ENCODE results near the gene WDFY4.
A peak's percentile ranks its signal among the peaks of the same experiment; 100 is the strongest.

The WDFY4 gene

DNA sequence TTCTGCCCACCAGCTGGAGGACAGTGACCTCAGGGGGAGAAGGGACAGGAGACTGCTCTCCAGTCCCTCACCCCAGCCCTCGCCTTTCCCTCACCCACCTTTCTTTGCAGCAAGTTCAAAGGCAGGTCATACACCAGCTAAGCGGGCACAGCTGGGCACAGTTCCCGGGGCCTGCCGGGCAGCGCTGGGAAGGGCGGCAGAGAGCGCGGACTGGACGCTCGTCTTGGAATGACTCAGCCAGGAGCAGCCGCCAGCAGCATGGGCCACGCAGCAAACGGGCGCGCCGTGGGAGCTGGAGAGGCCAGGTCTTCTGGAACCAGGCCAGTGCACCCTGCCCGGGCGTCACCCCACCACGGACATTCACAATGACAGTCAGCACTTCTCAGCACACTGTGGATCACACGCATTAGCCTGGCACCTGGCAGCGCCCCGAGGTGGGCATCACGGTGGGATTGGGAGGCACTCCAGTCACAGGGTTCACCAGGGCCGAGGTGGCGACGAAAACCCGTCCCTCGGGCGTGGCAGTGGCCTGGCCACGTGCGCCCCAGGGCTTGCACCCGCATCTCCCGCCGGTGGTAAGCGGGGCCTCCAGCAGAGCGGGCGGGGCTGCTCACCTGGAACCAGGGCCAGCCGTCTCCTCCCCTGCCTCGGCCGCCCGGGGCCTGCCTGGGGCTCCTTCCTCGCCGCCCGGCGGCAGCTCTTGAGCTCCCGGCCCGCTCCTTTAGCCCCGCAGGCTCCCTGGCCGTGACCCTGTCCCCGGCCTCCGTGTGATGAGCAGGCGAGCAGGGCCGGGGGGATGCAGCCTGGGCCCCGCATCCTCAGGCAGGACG is 29.0 kb upstream of the WDFY4 start:
- DNase-seq, result peak; percentile 62

DNA sequence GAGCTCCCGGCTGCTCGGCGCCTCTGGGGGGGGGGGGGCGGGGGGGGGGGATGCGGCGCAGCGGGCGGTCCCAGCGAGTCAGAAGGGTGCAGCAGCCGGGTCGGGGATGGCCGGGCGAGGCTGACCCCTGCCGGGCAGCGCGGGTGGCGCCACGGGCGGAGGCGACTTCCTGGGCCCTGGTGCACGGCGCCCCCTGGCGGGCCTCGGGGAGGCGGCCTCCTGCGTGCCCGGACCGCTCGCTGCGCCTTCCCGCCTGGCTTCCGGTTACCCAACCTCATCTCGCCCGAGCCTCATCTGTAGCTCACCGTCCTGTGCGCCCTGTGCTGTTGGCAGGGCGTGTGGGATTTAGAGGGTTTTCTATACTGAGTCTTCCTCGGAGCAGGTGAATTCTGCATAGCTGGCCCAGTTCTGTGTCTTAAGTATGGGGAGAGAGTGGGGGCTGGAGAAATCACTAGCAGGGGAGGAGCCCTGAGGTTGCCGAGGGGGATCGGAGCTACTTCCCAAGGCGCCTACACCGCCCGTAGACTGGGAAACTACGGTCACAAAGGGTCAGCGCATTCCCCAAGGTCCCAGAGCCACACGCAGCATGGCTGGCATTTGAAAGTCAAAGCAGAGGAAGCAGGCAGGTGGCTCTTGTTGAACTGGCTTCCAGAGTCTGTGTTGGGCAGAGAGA is 28.3 kb upstream of the WDFY4 start:
- DNase-seq, result peak; percentile 91

DNA sequence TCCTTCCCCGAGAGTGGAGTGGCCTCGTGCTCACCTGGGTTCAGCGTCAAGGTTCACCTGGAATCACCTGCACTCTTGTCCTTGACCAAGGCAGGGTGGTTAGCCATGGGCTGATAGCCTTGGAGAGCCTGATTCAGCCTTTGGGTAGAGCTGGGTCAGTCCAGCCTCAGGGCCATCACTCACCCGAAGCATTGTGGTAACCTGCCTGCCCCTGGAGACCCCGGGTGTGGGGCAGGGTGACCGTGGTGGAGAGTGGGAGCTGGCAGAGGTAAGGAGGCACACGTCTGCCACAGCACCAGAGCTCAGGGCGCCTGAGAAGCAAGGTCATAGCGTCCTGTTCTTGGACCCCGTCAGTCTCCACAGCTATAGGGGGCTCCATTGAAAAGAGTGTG is 27.8 kb upstream of the WDFY4 start:
- no peak for DNase-seq

DNA sequence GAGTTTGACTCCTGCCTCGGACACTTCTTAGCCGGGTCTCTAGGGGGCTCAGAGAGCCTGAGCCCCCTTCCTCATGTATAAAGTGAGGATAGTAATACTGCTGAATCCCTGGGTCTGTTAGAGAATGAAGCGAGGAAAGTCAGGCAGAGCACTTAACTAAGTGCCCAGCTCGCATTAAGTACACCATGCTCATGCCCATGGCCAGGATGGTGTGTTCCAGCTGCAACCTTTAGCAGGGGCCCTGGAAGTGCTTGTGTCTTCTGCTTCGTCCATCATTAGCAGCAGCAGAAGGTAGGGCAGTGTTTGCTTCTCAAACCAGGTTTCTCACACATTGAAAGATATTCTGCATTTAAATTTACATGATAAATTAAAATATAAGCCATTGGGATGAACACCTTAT is 27.3 kb upstream of the WDFY4 start:
- DNase-seq, result no peak

DNA sequence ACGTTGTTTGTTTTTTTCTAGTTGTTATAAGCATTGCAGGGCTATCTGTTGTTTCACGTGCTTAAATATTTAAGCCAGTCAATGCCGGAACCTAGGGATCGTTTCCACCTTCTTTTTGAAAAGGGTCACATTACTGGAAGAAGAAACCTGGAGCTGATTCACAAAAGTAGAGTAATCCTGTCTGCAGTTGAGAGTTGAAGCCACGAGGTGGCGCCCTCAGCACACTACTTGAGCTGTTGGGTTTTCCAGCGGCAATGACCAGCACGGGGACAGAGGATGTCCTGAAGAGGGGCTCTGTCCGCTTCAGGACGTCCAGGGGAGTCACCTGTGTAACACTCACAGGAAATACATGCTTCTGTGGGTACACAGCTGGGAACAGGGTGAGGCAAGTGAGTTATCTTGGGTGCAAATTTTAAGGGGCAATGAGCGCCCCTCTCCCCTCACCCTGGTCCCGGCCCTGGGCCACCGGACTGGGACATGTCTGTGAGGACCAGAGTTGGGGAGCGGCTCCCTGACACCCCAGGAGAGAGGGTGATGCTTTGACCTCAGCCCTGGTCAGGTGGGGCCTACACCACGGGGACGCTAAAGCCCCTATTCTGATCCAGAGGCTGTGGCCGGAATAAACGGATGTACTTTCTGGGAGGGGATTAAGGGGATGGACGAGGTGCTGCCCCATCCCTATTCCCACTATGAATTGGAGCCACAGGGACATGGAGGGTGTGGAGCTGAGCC is 26.3 kb upstream of the WDFY4 start:
- peak; percentile 69 for DNase-seq

DNA sequence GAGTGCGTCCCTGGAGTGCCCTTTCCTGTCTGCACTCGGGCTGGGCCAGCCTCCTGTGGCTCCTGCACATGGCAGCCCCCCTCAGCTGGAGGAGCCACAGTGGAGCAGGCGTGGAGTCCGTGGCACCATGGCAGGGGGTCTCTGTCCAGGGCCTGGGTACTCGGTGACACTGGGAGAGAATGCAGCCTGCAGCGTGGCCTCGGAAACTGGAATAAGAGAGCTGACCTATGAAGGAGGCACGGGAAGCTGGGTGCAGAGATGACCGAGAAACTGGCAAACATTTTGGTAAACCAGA is 25.8 kb upstream of the WDFY4 start:
- no peak for DNase-seq

DNA sequence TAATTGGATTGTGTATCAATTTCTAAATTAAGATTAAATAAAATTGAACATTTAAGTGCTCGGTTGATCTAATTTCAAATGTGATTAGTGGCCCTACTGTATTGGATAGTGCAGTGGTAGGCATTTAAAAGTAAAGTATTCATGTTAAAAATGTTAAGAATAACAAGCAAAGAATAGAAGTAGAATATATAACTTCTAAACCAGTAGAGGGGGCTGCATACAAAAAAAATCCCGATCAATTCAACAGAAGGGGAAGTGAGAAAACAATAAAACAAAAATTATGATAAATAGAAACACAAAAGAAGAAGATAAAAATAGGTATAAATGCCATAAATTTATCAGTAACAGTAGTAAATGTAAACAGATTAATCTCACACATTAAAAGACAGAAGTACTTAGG is 24.9 kb upstream of the WDFY4 start:
- DNase-seq, result peak; percentile 66

- DNase-seq, result no peak
Observed at GRCh38 chr10:48661441-48661840, 23.2 kb upstream of the WDFY4 start.

GRCh38 chr10:48667960-48668590 is 16.6 kb upstream of the WDFY4 start:
- peak; percentile 39 for DNase-seq

GRCh38 chr10:48670978-48671913 is 13.4 kb upstream of the WDFY4 start:
- DNase-seq, result no peak

DNA sequence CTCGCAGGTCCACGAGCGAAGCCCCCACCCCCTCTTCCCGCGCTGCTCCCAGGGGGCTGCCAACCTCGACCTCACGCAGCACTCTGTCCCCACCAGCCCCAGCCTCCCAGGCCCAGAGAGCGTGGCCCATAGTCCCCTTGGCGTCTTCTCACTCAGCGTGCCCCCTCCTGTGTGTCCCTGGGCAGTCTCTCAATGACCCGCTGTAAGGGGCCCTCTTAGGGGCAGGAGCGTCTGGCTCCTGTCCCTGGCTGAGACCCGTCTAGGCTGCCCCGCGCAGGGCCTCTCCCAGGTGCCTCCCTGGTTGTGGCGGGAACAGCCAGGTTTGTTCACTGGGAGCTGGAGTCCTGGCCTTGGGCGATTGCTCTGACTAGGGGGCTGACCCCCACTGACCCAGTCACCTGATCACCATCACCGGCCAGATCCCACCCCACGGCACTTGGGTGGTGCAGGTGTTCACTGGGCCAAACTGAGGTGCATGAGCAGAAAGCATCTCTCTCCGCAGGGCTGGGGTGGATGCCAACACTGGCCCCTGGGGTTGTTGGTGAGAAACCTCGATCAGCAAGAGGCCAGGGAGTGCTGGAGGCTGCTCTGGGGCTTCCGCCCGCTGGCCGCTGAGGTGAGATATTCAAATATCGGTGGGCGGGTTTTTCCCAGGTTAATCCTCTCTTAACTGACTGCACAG is 12.6 kb upstream of the WDFY4 start:
- DNase-seq, result no peak

GRCh38 chr10:48672596-48673265 is 11.9 kb upstream of the WDFY4 start:
- DNase-seq, result no peak

DNA sequence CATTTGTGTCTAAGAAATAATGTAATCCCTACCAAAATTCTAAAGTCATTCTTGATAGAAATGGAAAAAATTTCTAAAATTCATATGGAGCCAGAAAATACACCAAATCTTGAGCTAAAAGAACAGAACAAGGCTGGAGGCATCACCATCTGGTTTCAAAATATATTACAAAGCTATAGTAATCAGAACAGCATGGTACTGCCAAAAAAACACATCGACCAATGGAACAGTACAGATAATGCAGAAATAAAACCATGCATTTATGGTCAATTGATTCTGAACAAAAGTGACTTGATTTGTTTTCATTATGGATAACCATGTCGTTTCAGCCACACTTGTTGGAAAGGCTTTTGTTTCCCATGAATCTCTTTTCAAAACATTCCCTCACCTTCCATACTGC is 7.0 kb upstream of the WDFY4 start:
- no peak for DNase-seq

DNA sequence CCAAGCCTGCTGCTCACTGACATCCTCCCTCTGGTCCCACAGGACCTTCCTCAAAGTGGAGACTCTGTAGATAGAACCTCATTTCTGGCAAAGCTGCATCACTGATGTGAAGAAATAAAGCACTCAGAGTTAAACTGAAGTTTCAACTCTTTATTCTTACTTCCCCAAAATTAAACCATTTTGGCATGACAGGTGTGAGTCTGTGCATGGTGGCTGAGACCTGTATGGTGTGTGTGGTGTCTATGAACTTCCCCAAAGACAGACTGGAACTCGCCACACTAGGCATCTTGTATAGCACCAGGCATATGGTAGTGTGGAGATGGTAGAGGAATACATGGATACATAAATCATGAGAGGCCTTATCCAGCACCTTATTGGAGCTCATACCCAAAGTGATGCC is 6.6 kb upstream of the WDFY4 start:
- DNase-seq, result no peak

DNA sequence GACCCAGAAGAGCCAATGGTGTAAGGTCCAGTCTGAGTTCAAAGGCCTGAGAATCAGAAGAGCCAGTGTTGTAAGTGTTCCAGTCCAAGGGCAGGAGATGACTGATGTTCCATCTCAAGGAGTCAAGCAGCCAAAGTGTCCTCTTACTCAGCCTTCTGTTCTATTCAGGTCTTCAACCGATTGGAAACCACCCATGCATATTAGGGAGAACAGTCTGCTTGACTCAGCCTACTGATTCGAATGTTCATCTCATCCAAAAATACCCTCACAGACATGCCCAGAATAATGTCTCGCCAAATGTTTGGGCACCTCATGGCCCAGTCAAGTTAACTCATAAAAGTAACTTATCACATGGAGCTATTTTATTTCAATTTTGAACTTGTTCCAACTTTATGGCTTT is 2.9 kb upstream of the WDFY4 start:
- DNase-seq, result no peak

DNA sequence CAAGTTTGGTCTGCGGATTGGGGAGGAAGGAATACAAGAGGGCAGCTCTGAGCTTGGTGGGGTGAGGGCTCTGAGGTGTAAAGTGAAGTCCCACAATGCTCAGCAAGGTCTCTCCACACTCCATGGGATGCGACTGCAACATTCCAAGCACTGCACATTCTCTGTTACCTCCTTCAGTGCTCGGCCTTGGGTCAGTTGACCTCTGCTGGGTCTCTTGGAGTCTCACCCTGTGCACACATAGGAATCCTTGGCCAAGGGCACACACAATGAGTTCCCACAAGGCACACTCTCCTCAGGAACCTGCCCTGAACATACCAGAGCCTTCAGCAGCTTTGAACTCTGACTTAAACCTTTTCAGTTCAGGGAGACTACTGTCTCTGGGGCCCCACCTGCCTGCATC is 2.4 kb upstream of the WDFY4 start:
- DNase-seq, result no peak

GRCh38 chr10:48683424-48683823 is 1.2 kb upstream of the WDFY4 start:
- DNase-seq, result no peak

GRCh38 chr10:48683868-48684267 is 805 bp upstream of the WDFY4 start:
- no peak for DNase-seq

DNA sequence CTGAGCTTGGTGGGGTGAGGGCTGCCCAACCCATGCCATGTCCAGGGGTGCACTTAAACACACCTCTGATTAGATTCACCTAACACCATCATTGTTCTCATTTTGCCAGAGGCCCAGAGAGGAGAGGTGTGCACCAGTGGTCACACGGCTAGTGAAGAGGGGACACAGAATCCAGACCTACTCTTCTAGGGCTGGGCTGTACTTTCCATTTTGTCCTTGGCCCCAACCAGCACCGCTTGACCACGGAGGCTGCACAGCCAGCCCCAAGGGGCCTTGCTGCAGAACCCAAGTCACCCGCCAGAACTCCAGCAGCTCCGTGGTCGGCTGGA is 246 bp upstream of the WDFY4 start:
- no peak for DNase-seq

GRCh38 chr10:48685731-48686130 is 1.1 kb downstream of the WDFY4 start:
- DNase-seq, result no peak
